Fibroblast of the aortic adventitia (primary cell): ENCODE results near the gene PKNOX2. TPM values are rescaled to one million over a fixed set of nuclear protein-coding genes. Genes with fewer than 3 reads are reported as not detected.
A peak's percentile ranks its signal among the peaks of the same experiment; 100 is the strongest.

ENCODE experiments used
- DNase-seq: peaks from one replicate; pipeline ENCODE4 v3.0.0-alpha.2; 2010; ENCODE audit warnings: low read depth
- H3K4me3 ChIP-seq: 2 replicates; pipeline ENCODE4 v1.5.1; 2011; ENCODE audit warnings: low read depth, mild to moderate bottlenecking, control low read depth, low read length, moderate library complexity
- total RNA-seq: library from RNA; depleted of rRNA; stranded (reverse); fragments of >200 nt; gene quantifications from 2 replicates; pipeline ENCODE4 v1.2.3, GENCODE V29; 2012; ENCODE audit warnings: low replicate concordance
- TF ChIP-seq, protein P1 (sequence below): IDR thresholded peaks from 2 replicates; pipeline ENCODE4 v1.5.1; 2011; ENCODE audit warnings: mild to moderate bottlenecking, low read length, control low read depth, inconsistent platforms; ENCODE audit not compliant: insufficient read depth

Gene PKNOX2
- total RNA-seq, 1 donor, result 2.0 TPM

DNA sequence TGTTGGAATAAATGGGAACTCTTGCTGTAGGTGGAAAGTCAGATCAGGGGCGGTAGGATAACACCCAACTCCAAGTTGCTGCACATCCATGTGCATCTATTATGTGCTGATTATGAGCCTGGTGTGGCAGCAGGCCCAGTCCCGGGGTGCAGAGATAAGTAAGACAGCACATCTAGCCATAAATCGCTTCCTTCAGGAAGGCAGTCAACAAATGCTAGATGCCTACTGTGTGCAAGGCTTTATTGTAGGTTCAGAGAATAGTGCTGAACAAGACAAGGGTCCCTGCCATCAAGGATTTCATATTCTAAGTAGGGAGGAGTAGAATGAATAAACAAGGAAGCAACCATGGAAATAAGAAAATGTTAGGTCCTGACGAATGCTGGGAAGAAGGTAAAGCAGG, 110.2 kb downstream of the PKNOX2 start:
- TF ChIP-seq, protein P1, sequence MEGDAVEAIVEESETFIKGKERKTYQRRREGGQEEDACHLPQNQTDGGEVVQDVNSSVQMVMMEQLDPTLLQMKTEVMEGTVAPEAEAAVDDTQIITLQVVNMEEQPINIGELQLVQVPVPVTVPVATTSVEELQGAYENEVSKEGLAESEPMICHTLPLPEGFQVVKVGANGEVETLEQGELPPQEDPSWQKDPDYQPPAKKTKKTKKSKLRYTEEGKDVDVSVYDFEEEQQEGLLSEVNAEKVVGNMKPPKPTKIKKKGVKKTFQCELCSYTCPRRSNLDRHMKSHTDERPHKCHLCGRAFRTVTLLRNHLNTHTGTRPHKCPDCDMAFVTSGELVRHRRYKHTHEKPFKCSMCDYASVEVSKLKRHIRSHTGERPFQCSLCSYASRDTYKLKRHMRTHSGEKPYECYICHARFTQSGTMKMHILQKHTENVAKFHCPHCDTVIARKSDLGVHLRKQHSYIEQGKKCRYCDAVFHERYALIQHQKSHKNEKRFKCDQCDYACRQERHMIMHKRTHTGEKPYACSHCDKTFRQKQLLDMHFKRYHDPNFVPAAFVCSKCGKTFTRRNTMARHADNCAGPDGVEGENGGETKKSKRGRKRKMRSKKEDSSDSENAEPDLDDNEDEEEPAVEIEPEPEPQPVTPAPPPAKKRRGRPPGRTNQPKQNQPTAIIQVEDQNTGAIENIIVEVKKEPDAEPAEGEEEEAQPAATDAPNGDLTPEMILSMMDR, result no peak
- no peak overlapping the region for H3K4me3 ChIP-seq
- no peak for DNase-seq

GRCh38 chr11:125275905-125276618, 111.5 kb downstream of the PKNOX2 start:
- peak; percentile 94 for DNase-seq
- TF ChIP-seq, protein P1, result no peak
- H3K4me3 ChIP-seq, result no peak overlapping the region

- TF ChIP-seq, protein P1, result no peak
- DNase-seq, result no peak
- H3K4me3 ChIP-seq, result no peak overlapping the region
Observed at GRCh38 chr11:125276619-125276976, 112.0 kb downstream of the PKNOX2 start.

- TF ChIP-seq, protein P1, result no peak
Observed at GRCh38 chr11:125279676-125280418, 115.3 kb downstream of the PKNOX2 start.

DNA sequence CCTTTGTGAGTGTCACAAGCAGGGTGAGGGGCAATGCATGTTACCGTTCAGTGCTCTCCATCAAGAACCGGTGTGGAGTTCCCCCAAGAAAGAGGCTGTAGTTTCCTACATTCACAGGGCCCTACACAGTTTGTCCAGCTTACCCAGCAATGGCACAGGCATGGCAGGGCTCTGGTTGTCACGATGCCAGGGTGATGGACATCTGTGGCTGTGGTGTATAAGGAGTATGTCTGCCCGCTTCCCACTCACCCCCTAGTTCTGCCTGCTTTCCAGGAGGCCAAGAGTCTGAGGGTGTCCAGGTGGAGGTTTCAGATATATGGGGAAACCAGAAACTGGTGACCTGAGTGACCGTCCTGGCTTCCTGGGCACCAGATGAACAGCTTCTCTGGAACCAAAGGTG, 116.1 kb downstream of the PKNOX2 start:
- H3K4me3 ChIP-seq, result no peak overlapping the region
- no peak for DNase-seq
- TF ChIP-seq, protein P1, result no peak

More at GRCh38 chr11:125279676-125280418, 115.3 kb downstream of the PKNOX2 start:
- no peak for DNase-seq
- H3K4me3 ChIP-seq, result no peak overlapping the region

GRCh38 chr11:125281831-125282595, 117.5 kb downstream of the PKNOX2 start:
- no peak overlapping the region for H3K4me3 ChIP-seq
- TF ChIP-seq, protein P1, result no peak
- DNase-seq, result no peak
